ENCODE measurements around the gene TBX21.

The TBX21 gene

GRCh38 chr17:47717261-47717697 is 15.8 kb upstream of the TBX21 start:
- Histone ChIP-seq H3K36me3 (ENCODE audit: insufficient read depth, low read length) (no peaks in the 10 kb centered on the region), H3K4me3 (ENCODE audit: low read depth in 1 of 2, low read length in 2 of 2) (no peak overlapping the region), H3K79me2 (ENCODE audit: insufficient read depth, low read length) (no peaks in the 10 kb centered on the region), H4K20me1 (ENCODE audit: insufficient read depth, low read length) (peaks cover 13% of the 10 kb centered on the region; the same call in 1 of the 2 replicates), H3K9ac (ENCODE audit: low read depth, low read length) (no peak overlapping the region), H3K27ac (ENCODE audit: low read length) (no peak overlapping the region), H3K9me3 (ENCODE audit: insufficient read depth, low read length, severe bottlenecking) (no peaks in the 10 kb centered on the region), H2AFZ (ENCODE audit: low read depth, low read length) (no peak overlapping the region), H3K4me2 (ENCODE audit: insufficient read depth, low read length) (no peak overlapping the region), H3K27me3 (ENCODE audit: insufficient read depth, low read length, poor library complexity) (peaks cover 36% of the 10 kb centered on the region), H3K4me1 (ENCODE audit: insufficient read depth, low read length) (peaks cover 32% of the 10 kb centered on the region)
- ATAC-seq (ENCODE audit: insufficient read depth, low read depth), result no peak
- DNase-seq, result no peak
- no peak for TF ChIP-seq EZH2 (IDR thresholded peaks at IDR 0.05; ENCODE audit: borderline replicate concordance, low read depth, low read length, severe bottlenecking)
- peak; percentile 56 for TF ChIP-seq CTCF (IDR thresholded peaks at IDR 0.05; ENCODE audit: borderline replicate concordance, extremely low read depth, low read length, poor library complexity, severe bottlenecking)

GRCh38 chr17:47717979-47718621 is 14.9 kb upstream of the TBX21 start:
- Histone ChIP-seq H3K79me2 (ENCODE audit: insufficient read depth, low read length) (no peaks in the 10 kb centered on the region), H4K20me1 (ENCODE audit: insufficient read depth, low read length) (peaks cover 13% of the 10 kb centered on the region; the same call in 1 of the 2 replicates), H3K4me3 (ENCODE audit: low read depth in 1 of 2, low read length in 2 of 2) (no peak overlapping the region), H3K4me2 (ENCODE audit: insufficient read depth, low read length) (no peak overlapping the region), H3K27ac (ENCODE audit: low read length) (no peak overlapping the region; the same call in 1 of the 2 replicates), H3K9me3 (ENCODE audit: insufficient read depth, low read length, severe bottlenecking) (no peaks in the 10 kb centered on the region), H3K4me1 (ENCODE audit: insufficient read depth, low read length) (peaks cover 32% of the 10 kb centered on the region), H3K9ac (ENCODE audit: low read depth, low read length) (no peak overlapping the region), H3K36me3 (ENCODE audit: insufficient read depth, low read length) (no peaks in the 10 kb centered on the region), H2AFZ (ENCODE audit: low read depth, low read length) (no peak overlapping the region), H3K27me3 (ENCODE audit: insufficient read depth, low read length, poor library complexity) (peaks cover 40% of the 10 kb centered on the region)
- peak; percentile 70 for ATAC-seq (ENCODE audit: insufficient read depth, low read depth)
- DNase-seq, result peak; percentile 48
- TF ChIP-seq EZH2 (IDR thresholded peaks at IDR 0.05; ENCODE audit: borderline replicate concordance, low read depth, low read length, severe bottlenecking), result no peak
- TF ChIP-seq CTCF (IDR thresholded peaks at IDR 0.05; ENCODE audit: borderline replicate concordance, extremely low read depth, low read length, poor library complexity, severe bottlenecking), result no peak

GRCh38 chr17:47718634-47719405 is 14.2 kb upstream of the TBX21 start:
- Histone ChIP-seq H3K9me3 (ENCODE audit: insufficient read depth, low read length, severe bottlenecking) (no peaks in the 10 kb centered on the region), H3K27me3 (ENCODE audit: insufficient read depth, low read length, poor library complexity) (peaks cover 40% of the 10 kb centered on the region), H3K4me1 (ENCODE audit: insufficient read depth, low read length) (peaks cover 32% of the 10 kb centered on the region), H2AFZ (ENCODE audit: low read depth, low read length) (no peak overlapping the region), H3K9ac (ENCODE audit: low read depth, low read length) (no peak overlapping the region), H3K79me2 (ENCODE audit: insufficient read depth, low read length) (no peaks in the 10 kb centered on the region), H3K27ac (ENCODE audit: low read length) (no peak overlapping the region), H3K4me3 (ENCODE audit: low read depth in 1 of 2, low read length in 2 of 2) (no peak overlapping the region), H4K20me1 (ENCODE audit: insufficient read depth, low read length) (peaks cover 13% of the 10 kb centered on the region; the same call in 1 of the 2 replicates), H3K36me3 (ENCODE audit: insufficient read depth, low read length) (no peaks in the 10 kb centered on the region), H3K4me2 (ENCODE audit: insufficient read depth, low read length) (no peak overlapping the region)
- DNase-seq (no peak), ATAC-seq (ENCODE audit: insufficient read depth, low read depth) (0 out of 3 replicates have a peak, but pooled peaks have one; percentile 15)
- TF ChIP-seq EZH2 (IDR thresholded peaks at IDR 0.05; ENCODE audit: borderline replicate concordance, low read depth, low read length, severe bottlenecking) (peak; percentile 24), CTCF (IDR thresholded peaks at IDR 0.05; ENCODE audit: borderline replicate concordance, extremely low read depth, low read length, poor library complexity, severe bottlenecking) (no peak)

Data from DND-41 (cell line).